HG03159 (cell line): ENCODE data around the gene CDH23.

Experiments
- ATAC-seq: cut with Tn5 transposase; IDR thresholded peaks from one replicate; pipeline ENCODE4 v1.9.1; 2021; ENCODE audit warnings: mild to moderate bottlenecking, moderate library complexity; ENCODE audit not compliant: unreplicated experiment

CDH23 gene

GRCh38 chr10:71695502-71696476, 299.1 kb downstream of the CDH23 start:
- ATAC-seq = no peak

GRCh38 chr10:71696628-71697326, 300.1 kb downstream of the CDH23 start:
- ATAC-seq = no peak

GRCh38 chr10:71697938-71698709, 301.4 kb downstream of the CDH23 start:
- ATAC-seq = no peak

GRCh38 chr10:71698737-71699136, 302.0 kb downstream of the CDH23 start:
- ATAC-seq = no peak

GRCh38 chr10:71700731-71701368, 304.1 kb downstream of the CDH23 start:
- no peak for ATAC-seq

GRCh38 chr10:71701496-71702132, 304.9 kb downstream of the CDH23 start:
- ATAC-seq = no peak

- no peak for ATAC-seq
Measured at GRCh38 chr10:71703577-71703976, 306.9 kb downstream of the CDH23 start.

- no peak for ATAC-seq
Measured at GRCh38 chr10:71704816-71705215, 308.1 kb downstream of the CDH23 start.

- no peak for ATAC-seq
Measured at GRCh38 chr10:71705582-71705981, 308.9 kb downstream of the CDH23 start.

GRCh38 chr10:71706216-71707121, 309.7 kb downstream of the CDH23 start:
- no peak for ATAC-seq

GRCh38 chr10:71707240-71707789, 310.6 kb downstream of the CDH23 start:
- no peak for ATAC-seq

GRCh38 chr10:71708301-71708703, 311.6 kb downstream of the CDH23 start:
- ATAC-seq = no peak

GRCh38 chr10:71708897-71709882, 312.5 kb downstream of the CDH23 start:
- no peak for ATAC-seq

GRCh38 chr10:71710519-71710918, 313.8 kb downstream of the CDH23 start:
- no peak for ATAC-seq

GRCh38 chr10:71711052-71711623, 314.4 kb downstream of the CDH23 start:
- ATAC-seq = no peak

GRCh38 chr10:71712170-71712569, 315.4 kb downstream of the CDH23 start:
- ATAC-seq = no peak

GRCh38 chr10:71712572-71713134, 315.9 kb downstream of the CDH23 start:
- ATAC-seq = no peak
